ENCODE data around the gene RITA1.

Gene RITA1

GRCh38 chr12:113154351-113154973, 31.1 kb upstream of the RITA1 start:
- no peak for DNase-seq

GRCh38 chr12:113155060-113155459, 30.5 kb upstream of the RITA1 start:
- DNase-seq, result no peak

GRCh38 chr12:113155646-113156045, 29.9 kb upstream of the RITA1 start:
- no peak for DNase-seq

- DNase-seq, result no peak
These were observed 28.2 kb upstream of the RITA1 start for GRCh38 chr12:113157218-113157859.

GRCh38 chr12:113158439-113159203, 26.9 kb upstream of the RITA1 start:
- no peak for DNase-seq

GRCh38 chr12:113159937-113160336, 25.6 kb upstream of the RITA1 start:
- no peak for DNase-seq

- no peak for DNase-seq
These were observed 24.0 kb upstream of the RITA1 start for GRCh38 chr12:113161415-113162016.

GRCh38 chr12:113162102-113163029, 23.2 kb upstream of the RITA1 start:
- DNase-seq, result no peak

- DNase-seq, result no peak
These were observed 22.5 kb upstream of the RITA1 start for GRCh38 chr12:113163030-113163360.

GRCh38 chr12:113164014-113164413, 21.5 kb upstream of the RITA1 start:
- no peak for DNase-seq

GRCh38 chr12:113165521-113166450, 19.7 kb upstream of the RITA1 start:
- no peak for DNase-seq

- no peak for DNase-seq
These were observed 17.7 kb upstream of the RITA1 start for GRCh38 chr12:113167868-113168267.

- DNase-seq, result no peak
These were observed 15.8 kb upstream of the RITA1 start for GRCh38 chr12:113169697-113170096.

GRCh38 chr12:113170457-113170856, 15.1 kb upstream of the RITA1 start:
- DNase-seq, result no peak

GRCh38 chr12:113170926-113171325, 14.6 kb upstream of the RITA1 start:
- DNase-seq, result no peak

- no peak for DNase-seq
These were observed 14.0 kb upstream of the RITA1 start for GRCh38 chr12:113171543-113171942.

GRCh38 chr12:113172185-113172584, 13.3 kb upstream of the RITA1 start:
- DNase-seq, result no peak

GRCh38 chr12:113173081-113173698, 12.3 kb upstream of the RITA1 start:
- DNase-seq, result no peak

GRCh38 chr12:113174461-113175384, 10.8 kb upstream of the RITA1 start:
- peak; percentile 93 for DNase-seq

GRCh38 chr12:113179023-113179422, 6.5 kb upstream of the RITA1 start:
- DNase-seq, result no peak
